Epithelial cell of esophagus (primary cell): Measurements from ENCODE around the gene EGLN1.
A peak's percentile ranks its signal among the peaks of the same experiment; 100 is the strongest.

Source experiments
- DNase-seq: peaks from one replicate; pipeline ENCODE4 v3.0.0; 2010; ENCODE audit warnings: low read depth
- H3K4me3 ChIP-seq: 2 replicates; pipeline ENCODE4 v1.5.1; 2011; ENCODE audit warnings: mild to moderate bottlenecking, low read length, control low read depth
- TF ChIP-seq, protein P1 (sequence below): IDR thresholded peaks from 2 replicates; pipeline ENCODE4 v1.5.1; 2011; ENCODE audit warnings: low read depth, mild to moderate bottlenecking, low read length, control low read depth, inconsistent platforms; ENCODE audit not compliant: insufficient read depth; ENCODE audit errors: missing control alignments

Gene EGLN1

GRCh38 chr1:231318568-231318967 lies 103.5 kb downstream of the EGLN1 start:
- TF ChIP-seq, protein P1, sequence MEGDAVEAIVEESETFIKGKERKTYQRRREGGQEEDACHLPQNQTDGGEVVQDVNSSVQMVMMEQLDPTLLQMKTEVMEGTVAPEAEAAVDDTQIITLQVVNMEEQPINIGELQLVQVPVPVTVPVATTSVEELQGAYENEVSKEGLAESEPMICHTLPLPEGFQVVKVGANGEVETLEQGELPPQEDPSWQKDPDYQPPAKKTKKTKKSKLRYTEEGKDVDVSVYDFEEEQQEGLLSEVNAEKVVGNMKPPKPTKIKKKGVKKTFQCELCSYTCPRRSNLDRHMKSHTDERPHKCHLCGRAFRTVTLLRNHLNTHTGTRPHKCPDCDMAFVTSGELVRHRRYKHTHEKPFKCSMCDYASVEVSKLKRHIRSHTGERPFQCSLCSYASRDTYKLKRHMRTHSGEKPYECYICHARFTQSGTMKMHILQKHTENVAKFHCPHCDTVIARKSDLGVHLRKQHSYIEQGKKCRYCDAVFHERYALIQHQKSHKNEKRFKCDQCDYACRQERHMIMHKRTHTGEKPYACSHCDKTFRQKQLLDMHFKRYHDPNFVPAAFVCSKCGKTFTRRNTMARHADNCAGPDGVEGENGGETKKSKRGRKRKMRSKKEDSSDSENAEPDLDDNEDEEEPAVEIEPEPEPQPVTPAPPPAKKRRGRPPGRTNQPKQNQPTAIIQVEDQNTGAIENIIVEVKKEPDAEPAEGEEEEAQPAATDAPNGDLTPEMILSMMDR = no peak
- H3K4me3 ChIP-seq = no peak overlapping the region
- DNase-seq = no peak

- TF ChIP-seq, protein P1 = no peak
Observed at GRCh38 chr1:231318015-231318355, 104.1 kb downstream of the EGLN1 start.

GRCh38 chr1:231317306-231318014 lies 104.6 kb downstream of the EGLN1 start:
- TF ChIP-seq, protein P1 = no peak

More at GRCh38 chr1:231318015-231318355, 104.1 kb downstream of the EGLN1 start:
- DNase-seq = no peak
- no peak overlapping the region for H3K4me3 ChIP-seq

DNA sequence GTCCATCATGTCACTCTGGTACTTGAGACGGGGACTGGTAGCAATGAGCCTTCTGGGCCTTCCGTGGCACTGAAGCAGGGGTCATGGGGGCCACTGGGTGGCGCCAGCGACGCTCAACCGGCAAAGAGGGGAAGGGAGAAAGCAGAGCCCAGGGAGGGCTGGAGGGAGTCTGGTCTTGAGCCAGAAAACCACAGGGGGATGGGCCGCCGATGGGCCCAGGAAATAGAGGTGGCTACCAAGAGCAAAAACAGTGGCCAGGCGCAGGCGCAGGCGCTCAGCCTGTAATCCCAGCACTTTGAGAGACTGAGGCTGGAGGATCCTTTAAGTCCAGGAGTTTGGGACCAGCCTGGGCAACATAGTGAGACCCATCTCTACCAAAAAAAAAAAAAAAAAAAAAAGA lies 106.2 kb downstream of the EGLN1 start:
- DNase-seq = peak; percentile 35
- no peak overlapping the region for H3K4me3 ChIP-seq
- TF ChIP-seq, protein P1 = peak; percentile 41

More at GRCh38 chr1:231317306-231318014, 104.6 kb downstream of the EGLN1 start:
- no peak overlapping the region for H3K4me3 ChIP-seq
- DNase-seq = no peak
